ENCODE data around the gene NRF1. TPM values are rescaled to one million over a fixed set of nuclear protein-coding genes. Genes with fewer than 3 reads are reported as not detected.

The NRF1 gene
- total and polyA plus RNA-seq, 8 donors, result 5.5 to 11.2 (median 7.0) TPM

GRCh38 chr7:129698516-129699418 is 87.2 kb downstream of the NRF1 start:
- H3K36me3 ChIP-seq, result no peaks in the 10 kb centered on the region
- no peak for FAIRE-seq
- H3K4me3 ChIP-seq, result no peak overlapping the region
- TF ChIP-seq CTCF (IDR thresholded peaks at IDR 0.05), result no peak
- H3K4me1 ChIP-seq, result peaks cover 4 to 12% (median 5%) of the 10 kb centered on the region in 3 donors
- no peaks in the 10 kb centered on the region for H3K9me3 ChIP-seq
- no peak for DNase-seq
- intact Hi-C loops (cut with DNase I), result no loop called here
- no peaks in the 10 kb centered on the region for H3K27me3 ChIP-seq
- no peak overlapping the region for H3K27ac ChIP-seq
- 84 to 86% methylated on average over 3 of the region's 3 CpGs for WGBS, 2 donors
- ATAC-seq, result no peak

- Histone ChIP-seq H3K36me3 (no peaks in the 10 kb centered on the region), H3K4me1 (peaks cover 4 to 12% (median 5%) of the 10 kb centered on the region in 3 donors), H3K4me3 (no peak overlapping the region), H3K9me3 (no peaks in the 10 kb centered on the region), H3K27ac (no peak overlapping the region), H3K27me3 (no peaks in the 10 kb centered on the region)
- WGBS, 2 donors, result 45 to 63% methylated on average over 2 of the region's 2 CpGs
- intact Hi-C loops (cut with DNase I), result no loop called here
- TF ChIP-seq CTCF (IDR thresholded peaks at IDR 0.05), result no peak
- FAIRE-seq (no peak), ATAC-seq (no peak), DNase-seq (no peak)
These were observed 90.8 kb downstream of the NRF1 start for GRCh38 chr7:129702316-129702715.

GRCh38 chr7:129702761-129703338 is 91.3 kb downstream of the NRF1 start:
- Histone ChIP-seq H3K27ac (no peak overlapping the region), H3K4me1 (peaks cover 4 to 12% (median 5%) of the 10 kb centered on the region in 3 donors), H3K4me3 (no peak overlapping the region), H3K9me3 (no peaks in the 10 kb centered on the region), H3K36me3 (no peaks in the 10 kb centered on the region), H3K27me3 (no peaks in the 10 kb centered on the region)
- FAIRE-seq (no peak), DNase-seq (no peak), ATAC-seq (no peak)
- WGBS, 2 donors, result 40 to 59% methylated on average over 3 of the region's 3 CpGs
- no peak for TF ChIP-seq CTCF (IDR thresholded peaks at IDR 0.05)
- intact Hi-C loops (cut with DNase I), result no loop called here

GRCh38 chr7:129703751-129704150 is 92.2 kb downstream of the NRF1 start:
- DNase-seq (no peak), ATAC-seq (no peak), FAIRE-seq (no peak)
- no peak overlapping the region for H3K27ac ChIP-seq
- H3K4me1 ChIP-seq, result peaks cover 4 to 12% (median 5%) of the 10 kb centered on the region in 3 donors
- 91 to 96% methylated on average over 4 of the region's 4 CpGs for WGBS, 2 donors
- TF ChIP-seq CTCF (IDR thresholded peaks at IDR 0.05), result no peak
- intact Hi-C loops (cut with DNase I), result no loop called here
- H3K36me3 ChIP-seq, result no peaks in the 10 kb centered on the region
- H3K4me3 ChIP-seq, result no peak overlapping the region
- H3K27me3 ChIP-seq, result no peaks in the 10 kb centered on the region
- no peaks in the 10 kb centered on the region for H3K9me3 ChIP-seq
